ENCODE results near the gene SCNN1B. TPM values are rescaled to one million over a fixed set of nuclear protein-coding genes. Genes with fewer than 3 reads are reported as not detected.

The SCNN1B gene
- total RNA-seq, 2 experiments from 2014 or later: not detected

GRCh38 chr16:23318639-23319038 lies 16.5 kb downstream of the SCNN1B start:
- ChIA-PET POLR2A (no interaction called here), CTCF (no interaction called here)
- Histone ChIP-seq H3K4me1 (ENCODE audit: insufficient read depth, low read length) (no peaks in the 10 kb centered on the region), H3K27ac (ENCODE audit: low read depth in 1 of 2, low read length in 2 of 2) (no peak overlapping the region), H3K27me3 (ENCODE audit: control insufficient read depth in 1 of 2, insufficient read depth in 2 of 2, low read length in 2 of 2) (peaks cover 0 to 4% of the 10 kb centered on the region in 2 experiments), H3K9me3 (ENCODE audit: control insufficient read depth in 1 of 2, insufficient read depth in 1 of 2, low read length in 2 of 2) (peaks cover 0 to 7% of the 10 kb centered on the region in 2 experiments), H3K4me3 (ENCODE audit: low read length) (no peak overlapping the region), H3K36me3 (ENCODE audit: insufficient read depth, low read length) (no peaks in the 10 kb centered on the region)
- no peak for ATAC-seq (ENCODE audit: poor library complexity)
- Mint-ChIP-seq H3K4me3 (no peak overlapping the region), H3K27ac (no peak overlapping the region), H3K27me3 (peaks cover 5% of the 10 kb centered on the region), H3K4me1 (ENCODE audit: low read depth) (no peaks in the 10 kb centered on the region), H3K9me3 (no peaks in the 10 kb centered on the region), H3K36me3 (ENCODE audit: low read depth) (no peaks in the 10 kb centered on the region)
- intact Hi-C loops (cut with DNase I, micrococcal nuclease): no loop called here
- TF ChIP-seq CTCF (IDR thresholded peaks at IDR 0.05): no peak
- DNase-seq: no peak

GRCh38 chr16:23319861-23320615 lies 17.9 kb downstream of the SCNN1B start:
- peaks cover 0 to 2% of the 10 kb centered on the region in 2 experiments for H3K27me3 ChIP-seq (ENCODE audit: control insufficient read depth in 1 of 2, insufficient read depth in 2 of 2, low read length in 2 of 2)
- H3K9me3 ChIP-seq (ENCODE audit: control insufficient read depth in 1 of 2, insufficient read depth in 1 of 2, low read length in 2 of 2): peaks cover 0 to 6% of the 10 kb centered on the region in 2 experiments
- intact Hi-C loops (cut with DNase I, micrococcal nuclease): no loop called here
- Mint-ChIP-seq H3K9me3 (no peaks in the 10 kb centered on the region), H3K4me3 (no peak overlapping the region), H3K27me3 (peaks cover 5% of the 10 kb centered on the region), H3K36me3 (ENCODE audit: low read depth) (no peaks in the 10 kb centered on the region), H3K4me1 (ENCODE audit: low read depth) (no peaks in the 10 kb centered on the region), H3K27ac (no peak overlapping the region)
- POLR2A ChIA-PET: no interaction called here
- CTCF ChIA-PET: no interaction called here
- H3K4me3 ChIP-seq (ENCODE audit: low read length): no peak overlapping the region
- TF ChIP-seq CTCF (IDR thresholded peaks at IDR 0.05): no peak
- no peak overlapping the region for H3K27ac ChIP-seq (ENCODE audit: low read depth in 1 of 2, low read length in 2 of 2)
- ATAC-seq (ENCODE audit: poor library complexity) (no peak), DNase-seq (no peak)
- H3K4me1 ChIP-seq (ENCODE audit: insufficient read depth, low read length): no peaks in the 10 kb centered on the region
- no peaks in the 10 kb centered on the region for H3K36me3 ChIP-seq (ENCODE audit: insufficient read depth, low read length)

- peaks cover 0 to 2% of the 10 kb centered on the region in 2 experiments for H3K27me3 ChIP-seq (ENCODE audit: control insufficient read depth in 1 of 2, insufficient read depth in 2 of 2, low read length in 2 of 2)
- H3K36me3 ChIP-seq (ENCODE audit: insufficient read depth, low read length): no peaks in the 10 kb centered on the region
- Mint-ChIP-seq H3K27ac (no peak overlapping the region), H3K4me3 (no peak overlapping the region), H3K36me3 (ENCODE audit: low read depth) (no peaks in the 10 kb centered on the region), H3K9me3 (no peaks in the 10 kb centered on the region), H3K27me3 (peaks cover 5% of the 10 kb centered on the region), H3K4me1 (ENCODE audit: low read depth) (no peaks in the 10 kb centered on the region)
- ChIA-PET CTCF (no interaction called here), POLR2A (no interaction called here)
- ATAC-seq (ENCODE audit: poor library complexity): no peak
- no peaks in the 10 kb centered on the region for H3K4me1 ChIP-seq (ENCODE audit: insufficient read depth, low read length)
- no peak overlapping the region for H3K4me3 ChIP-seq (ENCODE audit: low read length)
- intact Hi-C loops (cut with DNase I, micrococcal nuclease): no loop called here
- no peaks in the 10 kb centered on the region for H3K9me3 ChIP-seq (ENCODE audit: control insufficient read depth in 1 of 2, insufficient read depth in 1 of 2, low read length in 2 of 2)
- DNase-seq: no peak
- H3K27ac ChIP-seq (ENCODE audit: low read depth in 1 of 2, low read length in 2 of 2): no peak overlapping the region
- TF ChIP-seq CTCF (IDR thresholded peaks at IDR 0.05): no peak
These were observed 18.6 kb downstream of the SCNN1B start for GRCh38 chr16:23320693-23321092.
